ENCODE results near the gene TNIP1.

TNIP1 gene, protein sequence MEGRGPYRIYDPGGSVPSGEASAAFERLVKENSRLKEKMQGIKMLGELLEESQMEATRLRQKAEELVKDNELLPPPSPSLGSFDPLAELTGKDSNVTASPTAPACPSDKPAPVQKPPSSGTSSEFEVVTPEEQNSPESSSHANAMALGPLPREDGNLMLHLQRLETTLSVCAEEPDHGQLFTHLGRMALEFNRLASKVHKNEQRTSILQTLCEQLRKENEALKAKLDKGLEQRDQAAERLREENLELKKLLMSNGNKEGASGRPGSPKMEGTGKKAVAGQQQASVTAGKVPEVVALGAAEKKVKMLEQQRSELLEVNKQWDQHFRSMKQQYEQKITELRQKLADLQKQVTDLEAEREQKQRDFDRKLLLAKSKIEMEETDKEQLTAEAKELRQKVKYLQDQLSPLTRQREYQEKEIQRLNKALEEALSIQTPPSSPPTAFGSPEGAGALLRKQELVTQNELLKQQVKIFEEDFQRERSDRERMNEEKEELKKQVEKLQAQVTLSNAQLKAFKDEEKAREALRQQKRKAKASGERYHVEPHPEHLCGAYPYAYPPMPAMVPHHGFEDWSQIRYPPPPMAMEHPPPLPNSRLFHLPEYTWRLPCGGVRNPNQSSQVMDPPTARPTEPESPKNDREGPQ

DNA sequence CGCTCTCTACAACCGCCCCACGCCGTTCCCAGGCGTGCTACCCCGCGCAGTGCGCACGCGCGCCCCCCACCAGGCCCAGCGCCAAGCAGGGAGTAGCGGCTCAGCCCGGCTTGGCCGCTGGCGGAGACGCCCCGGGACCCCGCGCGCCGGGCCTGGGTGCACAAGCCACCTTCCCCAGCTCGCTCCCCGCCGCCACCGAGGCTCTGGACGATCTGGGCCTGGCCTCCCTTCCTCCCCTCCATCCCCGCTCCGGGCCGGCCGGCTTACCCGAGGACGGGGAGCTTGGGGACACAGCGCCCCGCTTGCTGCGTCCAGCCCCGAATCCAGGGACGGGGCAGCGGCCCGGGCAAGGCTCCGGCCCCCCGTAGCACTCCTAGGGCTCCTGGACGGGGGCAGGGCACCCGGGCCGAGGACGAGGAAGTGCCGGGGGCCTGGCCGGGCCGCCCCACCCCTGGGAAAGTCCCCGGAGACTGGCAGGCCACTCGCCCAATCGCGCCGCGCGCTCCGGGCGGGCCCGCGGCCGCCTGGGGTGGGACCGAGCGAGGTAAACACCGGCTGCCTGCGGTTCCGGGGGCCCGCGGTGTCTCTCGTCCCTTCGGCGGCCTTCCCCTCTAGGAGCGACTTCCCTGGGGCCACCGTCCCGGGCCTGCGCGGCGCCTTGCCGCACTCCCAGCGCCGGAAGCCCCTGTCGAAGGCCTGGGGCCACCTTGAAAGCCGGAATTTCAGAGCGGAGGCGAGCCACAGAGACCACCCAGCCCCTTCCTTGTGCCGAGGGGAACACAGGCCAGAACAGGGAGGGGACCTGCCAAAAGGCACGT lies at the start of gene TNIP1:
Gene TNIP1, minus strand, starts transcription at position 422 of the 818 bp plus-strand sequence. CDS start 15,939 bp downstream, outside the sequence.
- peak; percentile 62 for DNase-seq

DNA sequence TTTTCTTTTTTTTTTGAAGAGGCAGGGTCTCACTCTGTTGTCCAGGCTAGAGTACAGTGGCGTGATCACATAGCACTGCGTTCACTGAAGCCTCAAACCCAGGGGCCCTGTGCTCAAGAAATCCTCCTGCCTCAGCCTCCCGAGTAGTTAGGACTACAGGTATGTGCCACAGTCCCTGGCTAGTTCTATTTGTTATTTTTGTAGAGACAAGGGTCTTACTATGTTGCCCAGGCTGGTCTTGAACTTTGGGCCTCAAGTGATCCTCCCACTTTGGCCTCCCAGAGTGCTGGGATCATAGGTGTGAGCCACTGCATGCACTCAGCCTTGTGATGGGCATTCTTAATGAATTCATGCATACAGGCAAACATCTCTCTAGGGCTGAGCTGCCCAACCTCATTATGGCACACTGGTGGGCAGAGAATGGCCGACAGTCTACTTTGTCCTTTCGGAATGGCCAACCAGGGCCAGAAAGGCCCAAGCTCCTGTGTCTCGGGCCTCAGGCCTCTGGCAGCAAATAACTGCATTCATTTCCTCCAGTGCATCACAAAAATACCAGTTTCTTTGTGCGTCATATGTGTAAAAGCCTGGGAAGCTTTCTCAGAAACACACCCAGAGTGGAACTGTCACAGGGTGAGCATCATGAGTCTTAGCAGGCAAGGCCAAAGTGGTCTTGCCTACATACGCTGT lies 49.5 kb upstream of the TNIP1 start:
- no peak for DNase-seq

GRCh38 chr5:151128817-151129216 lies 48.0 kb upstream of the TNIP1 start:
- DNase-seq = no peak

- no peak for DNase-seq
These were observed 47.1 kb upstream of the TNIP1 start for GRCh38 chr5:151127926-151128325.

- peak; percentile 32 for DNase-seq
These were observed 45.4 kb upstream of the TNIP1 start for GRCh38 chr5:151126199-151126645.

GRCh38 chr5:151125421-151125820 lies 44.6 kb upstream of the TNIP1 start:
- DNase-seq = no peak

DNA sequence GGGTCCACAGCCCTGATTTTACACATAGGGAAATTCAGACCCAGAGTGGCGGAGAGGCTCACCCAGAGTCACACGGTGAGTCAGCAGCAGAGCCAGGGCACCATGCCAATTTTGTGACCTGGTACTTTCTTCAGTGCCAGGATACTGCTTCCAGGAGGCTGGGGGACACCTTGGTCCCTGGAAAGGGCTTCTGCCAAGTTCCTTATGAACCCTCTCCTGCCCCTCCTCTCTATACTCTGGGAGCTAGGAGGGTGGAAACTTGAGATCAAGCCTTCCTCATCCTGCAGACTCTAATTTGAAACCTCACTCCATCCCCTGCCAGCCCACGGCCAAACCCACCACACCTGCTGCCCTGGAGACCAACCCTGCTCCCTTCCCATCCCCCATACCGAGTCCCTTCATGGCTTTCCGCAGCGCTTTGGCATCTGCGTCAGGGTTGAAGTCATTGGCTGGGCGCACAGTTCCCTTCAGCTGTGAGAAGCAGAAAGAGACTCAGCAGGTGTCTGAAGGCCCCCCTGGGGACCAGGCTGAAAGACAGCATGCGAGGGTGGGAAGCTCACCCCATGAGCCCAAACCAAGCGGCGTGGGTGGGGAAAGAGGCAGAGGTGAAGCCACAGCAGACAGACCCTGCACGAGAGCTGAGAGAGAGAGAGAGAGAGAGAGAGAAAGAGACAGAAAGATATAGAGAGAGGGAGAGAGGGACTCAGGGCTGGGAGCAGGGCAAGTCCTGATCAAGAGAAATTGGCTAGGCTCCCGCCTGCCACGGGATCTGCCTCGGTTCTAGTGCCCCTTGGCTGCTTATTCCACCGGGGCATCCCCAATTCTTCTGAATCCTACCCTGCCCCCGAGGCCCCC lies 43.3 kb upstream of the TNIP1 start:
- DNase-seq = no peak

- no peak for DNase-seq
These were observed 42.0 kb upstream of the TNIP1 start for GRCh38 chr5:151122828-151123227.

DNA sequence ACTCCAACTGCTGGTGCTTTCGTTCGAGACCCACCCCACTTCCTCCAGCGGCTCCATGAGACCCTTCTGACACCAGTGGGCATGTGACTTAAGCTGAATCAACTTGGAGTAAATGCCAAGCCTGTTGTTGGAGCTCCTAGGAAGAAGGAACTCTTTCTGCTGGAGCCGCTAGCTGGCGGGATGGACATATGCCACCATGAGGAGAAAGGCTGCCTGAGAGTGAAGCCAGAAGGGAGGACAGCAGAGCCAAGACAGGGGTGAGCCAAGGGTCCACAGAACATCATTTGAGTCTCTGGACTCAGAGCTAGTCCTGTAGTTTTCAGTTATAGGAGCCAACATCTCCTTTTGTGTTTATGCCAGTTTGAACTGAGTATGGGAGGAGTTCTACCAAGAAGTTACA lies 40.8 kb upstream of the TNIP1 start:
- DNase-seq = no peak

GRCh38 chr5:151121095-151121494 lies 40.3 kb upstream of the TNIP1 start:
- DNase-seq = no peak

- no peak for DNase-seq
These were observed 38.2 kb upstream of the TNIP1 start for GRCh38 chr5:151118913-151119575.

DNA sequence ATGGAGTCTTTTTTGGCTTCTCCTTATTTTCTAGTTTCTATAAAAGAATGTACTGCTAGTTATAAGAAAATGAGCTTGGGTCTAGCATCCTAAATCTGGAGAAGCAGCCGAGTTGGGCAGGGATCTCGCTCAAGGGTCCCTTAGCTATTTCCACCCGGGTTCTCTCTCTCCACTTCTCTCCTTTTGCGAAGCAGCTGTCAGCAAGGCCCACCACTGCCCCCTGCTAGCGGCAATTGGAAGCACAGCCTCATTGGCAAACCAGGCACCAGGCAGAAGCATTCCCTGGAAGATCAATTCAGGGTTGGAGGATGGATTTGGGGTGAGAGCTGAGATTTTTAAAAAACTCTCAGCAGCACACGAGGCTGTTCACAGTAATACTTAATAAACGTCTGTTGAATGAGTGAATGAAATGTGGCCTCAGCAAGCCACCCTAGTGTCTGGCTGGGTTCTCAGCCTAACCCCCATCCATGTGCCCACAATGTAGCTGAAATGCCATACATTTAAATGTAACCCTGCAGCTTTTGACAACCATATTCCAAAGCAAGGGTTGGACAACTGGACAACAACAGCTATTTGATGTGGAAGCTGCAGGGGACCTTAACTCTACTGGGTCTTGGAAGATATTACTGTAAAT lies 34.6 kb upstream of the TNIP1 start:
- DNase-seq = peak; percentile 31

DNA sequence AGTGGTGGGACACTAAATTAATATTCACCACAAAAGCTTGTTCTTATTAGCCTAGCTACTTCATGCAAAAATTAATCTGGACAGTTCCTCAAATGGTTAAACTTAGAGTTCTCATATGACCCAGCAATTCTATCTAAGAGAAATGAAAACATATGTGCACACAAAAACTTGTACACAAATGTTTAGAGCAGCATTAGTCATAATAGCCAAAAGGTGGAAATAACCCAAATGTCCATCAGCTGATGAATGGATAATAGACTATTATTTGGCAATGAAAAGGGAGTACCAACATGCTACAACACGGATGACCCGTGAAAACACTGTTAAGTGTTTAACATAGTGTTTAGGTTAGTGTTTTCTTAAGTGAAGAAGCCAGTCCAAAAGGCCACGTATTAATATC lies 32.8 kb upstream of the TNIP1 start:
- no peak for DNase-seq

DNA sequence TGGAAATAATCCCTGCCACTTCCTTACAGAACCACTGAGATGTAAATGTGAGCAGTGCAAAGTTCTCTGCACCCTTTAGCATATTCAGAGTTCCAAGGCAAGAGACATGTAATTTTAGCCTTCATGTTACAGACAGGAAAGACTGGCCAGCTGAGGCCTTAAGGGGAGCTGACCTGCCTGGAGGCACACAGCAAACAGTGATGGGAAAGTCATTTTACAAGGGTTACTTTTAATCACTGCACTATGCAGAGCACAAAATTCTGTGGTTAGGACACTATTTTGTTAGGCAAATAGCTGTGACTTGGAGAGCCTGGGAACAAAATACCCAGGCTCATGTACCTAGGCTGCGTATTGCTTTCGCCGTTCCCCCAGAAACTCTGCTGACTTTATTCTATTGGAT lies 30.2 kb upstream of the TNIP1 start:
- DNase-seq = no peak

DNA sequence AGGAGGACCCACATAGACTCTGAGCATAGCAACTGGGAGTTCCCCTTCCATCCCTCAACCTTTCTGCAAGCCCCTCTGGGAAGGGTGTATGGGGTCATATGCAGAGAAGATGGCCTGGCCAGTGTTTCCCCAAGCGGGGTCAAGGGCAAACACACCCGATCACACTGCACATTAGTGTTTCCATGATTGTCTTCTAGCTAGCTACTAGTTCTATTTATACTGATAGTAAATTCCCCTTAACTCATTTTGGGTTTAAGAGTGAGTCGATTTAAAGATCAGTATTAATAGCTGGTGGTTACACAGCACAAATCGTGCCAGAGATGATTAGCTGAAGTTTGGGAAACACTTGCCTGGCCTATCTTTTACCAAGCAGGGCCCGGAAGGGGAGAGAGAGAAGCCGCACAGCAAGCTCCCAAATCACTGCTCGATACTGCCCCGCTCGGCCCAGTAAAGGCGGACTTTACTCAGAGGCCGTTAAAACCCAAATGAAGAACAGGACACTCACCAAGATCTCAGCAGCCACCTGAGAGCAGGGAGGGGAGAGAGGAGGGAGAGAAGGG lies 29.4 kb upstream of the TNIP1 start:
- DNase-seq = no peak

GRCh38 chr5:151108566-151108965 lies 27.7 kb upstream of the TNIP1 start:
- no peak for DNase-seq

DNA sequence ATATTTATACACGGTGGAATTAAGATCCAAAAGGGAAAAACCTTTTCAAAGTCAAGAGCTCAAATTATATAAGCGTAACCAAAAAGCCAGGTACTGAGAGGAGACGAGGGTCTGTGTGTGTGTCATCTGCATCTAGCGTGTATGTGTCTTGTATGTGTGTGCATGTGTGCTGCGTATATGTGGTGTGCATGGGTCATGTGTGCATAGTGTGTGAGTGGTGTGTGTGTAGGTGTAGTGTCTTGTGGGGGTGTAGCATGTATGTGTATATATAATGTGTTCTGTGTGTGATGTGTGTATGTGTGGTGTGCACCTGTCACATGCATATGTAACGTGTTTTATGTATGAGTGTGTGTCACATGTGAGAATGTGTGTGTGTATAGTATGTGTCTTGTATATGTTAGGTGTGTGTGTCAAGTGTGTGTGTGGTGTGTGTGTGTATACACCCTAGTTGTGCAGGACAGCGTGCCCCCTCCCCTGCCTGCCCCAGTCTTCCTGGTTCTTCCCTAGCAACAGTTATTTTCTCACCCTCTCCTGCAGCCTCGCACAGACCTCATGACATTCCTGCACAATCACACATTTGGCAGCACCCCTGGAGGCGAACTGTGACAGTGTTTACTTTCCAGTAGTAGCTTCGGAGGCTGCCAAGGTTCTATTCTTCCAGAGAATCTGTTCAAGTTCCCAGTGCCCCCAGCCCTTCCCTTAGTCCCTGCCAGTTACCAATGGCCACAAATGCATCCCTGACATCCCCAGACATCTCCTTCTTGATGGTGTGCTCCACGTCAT lies 27.1 kb upstream of the TNIP1 start:
- no peak for DNase-seq

DNA sequence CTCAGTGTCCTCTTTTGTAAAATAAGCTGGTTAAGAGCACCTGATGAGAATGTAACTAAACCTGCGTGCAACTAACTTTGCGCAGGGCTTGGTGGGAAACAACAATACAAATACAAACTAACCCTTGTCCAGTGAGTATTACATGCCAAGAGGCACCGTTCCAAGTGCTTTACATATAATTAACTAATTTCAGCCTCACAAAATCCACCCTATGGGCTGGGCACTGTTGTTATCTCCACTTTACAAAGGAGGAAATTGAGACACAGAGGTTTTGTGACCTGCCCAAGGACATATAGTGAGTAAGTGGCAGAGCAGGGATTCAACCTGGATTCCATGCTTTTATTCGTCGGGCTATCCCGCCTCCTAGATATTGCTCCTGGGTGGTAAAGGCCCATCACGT lies 26.2 kb upstream of the TNIP1 start:
- no peak for DNase-seq

DNA sequence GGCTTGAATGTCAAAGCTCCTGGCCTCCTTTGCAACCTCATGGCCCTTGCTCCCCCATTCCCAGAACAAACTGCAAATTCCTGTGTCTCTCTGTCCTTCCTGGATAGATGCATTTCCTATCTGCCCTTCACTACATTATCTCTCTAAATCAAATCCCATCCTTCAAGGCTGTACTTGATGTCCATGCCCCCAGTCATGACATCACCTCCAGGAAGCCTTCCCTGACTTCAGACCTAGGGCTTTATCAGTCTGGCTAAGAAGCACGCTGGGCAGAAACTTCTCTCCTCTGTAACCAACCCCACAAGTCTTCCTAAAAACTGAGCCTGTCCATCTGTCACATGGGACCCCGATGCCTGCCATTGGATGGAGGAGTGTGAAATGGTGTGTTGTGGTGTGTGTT lies 25.7 kb upstream of the TNIP1 start:
- no peak for DNase-seq

GRCh38 chr5:151106043-151106442 lies 25.2 kb upstream of the TNIP1 start:
- no peak for DNase-seq

All from NCI-H748 treated with DMSO at 0.1 percent for 48 hours (cell line).